Inferior parietal cortex (tissue), 1 donor: ENCODE results near the gene PDE8A.
A peak's percentile ranks its signal among the peaks of the same experiment; 100 is the strongest.

Experiments
- DNase-seq: peaks from one replicate; pipeline ENCODE4 v3.0.0-alpha.2; 2016; ENCODE audit errors: extremely low spot score

The PDE8A gene

GRCh38 chr15:85088300-85088699 lies 106.6 kb downstream of the PDE8A start:
- DNase-seq: no peak

GRCh38 chr15:85089929-85090597 lies 108.4 kb downstream of the PDE8A start:
- DNase-seq: no peak

DNA sequence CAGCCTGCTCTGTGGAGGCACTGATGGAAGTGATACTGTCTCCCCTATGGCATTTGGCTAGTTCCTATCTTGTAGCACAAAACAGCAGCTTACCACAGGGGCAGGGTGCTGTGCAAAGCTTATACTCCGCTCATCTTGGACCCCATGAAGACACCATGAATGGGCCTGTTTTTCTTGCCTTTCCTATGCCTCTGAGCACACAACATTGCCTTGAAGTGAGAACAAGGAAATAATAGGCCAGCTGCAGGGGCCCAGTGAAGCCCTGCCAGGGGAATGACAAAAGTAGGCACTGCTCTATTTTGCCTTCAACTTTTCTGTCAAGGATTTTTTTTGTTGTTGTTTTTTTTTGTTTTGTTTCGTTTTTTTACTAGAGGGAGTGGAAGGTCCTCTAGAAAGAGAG lies 110.3 kb downstream of the PDE8A start:
- peak; percentile 47 for DNase-seq

DNA sequence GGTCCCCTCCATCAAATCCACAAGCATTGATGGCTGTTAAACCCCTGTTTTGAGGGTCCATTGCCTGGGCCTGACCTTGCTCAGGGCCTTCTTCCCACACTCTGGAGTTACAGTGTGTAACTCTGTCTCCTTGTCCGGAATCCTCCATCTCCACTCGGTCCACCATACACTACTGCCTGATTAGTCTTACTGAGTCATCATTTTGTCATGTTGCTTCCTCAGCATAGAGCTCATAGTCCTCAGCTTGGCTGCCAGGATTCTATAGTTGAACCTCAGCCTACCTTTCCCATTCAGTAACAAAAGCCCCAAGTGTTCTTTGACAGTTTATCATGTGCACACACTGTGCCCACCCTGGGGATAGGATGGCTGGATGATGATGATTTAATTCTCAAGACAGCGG lies 113.0 kb downstream of the PDE8A start:
- DNase-seq: no peak

- no peak for DNase-seq
Measured at GRCh38 chr15:85095566-85095965, 113.9 kb downstream of the PDE8A start.

- DNase-seq: no peak
Measured at GRCh38 chr15:85097250-85097649, 115.6 kb downstream of the PDE8A start.

DNA sequence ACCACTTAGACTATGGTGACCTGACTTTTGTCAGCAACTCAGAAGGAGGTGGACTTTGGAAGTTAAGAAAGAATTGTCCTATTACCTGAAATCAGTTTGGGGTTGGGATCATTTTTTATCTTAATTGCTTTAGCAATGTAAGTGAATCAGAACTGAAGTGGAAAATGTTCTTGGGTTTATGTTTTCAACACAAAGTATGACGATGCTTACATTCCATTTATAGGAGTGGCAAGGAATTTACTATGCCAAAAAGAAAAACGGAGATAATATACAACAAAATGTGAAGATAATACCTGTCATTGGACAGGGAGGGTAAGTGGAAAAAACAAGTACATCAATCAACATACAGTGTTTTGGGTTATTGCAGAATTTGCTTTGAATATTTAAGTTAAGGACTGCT lies 116.1 kb downstream of the PDE8A start:
- no peak for DNase-seq

GRCh38 chr15:85099195-85099803 lies 117.6 kb downstream of the PDE8A start:
- DNase-seq: peak; percentile 53

- DNase-seq: no peak
Measured at GRCh38 chr15:85100186-85100937, 118.7 kb downstream of the PDE8A start.

DNA sequence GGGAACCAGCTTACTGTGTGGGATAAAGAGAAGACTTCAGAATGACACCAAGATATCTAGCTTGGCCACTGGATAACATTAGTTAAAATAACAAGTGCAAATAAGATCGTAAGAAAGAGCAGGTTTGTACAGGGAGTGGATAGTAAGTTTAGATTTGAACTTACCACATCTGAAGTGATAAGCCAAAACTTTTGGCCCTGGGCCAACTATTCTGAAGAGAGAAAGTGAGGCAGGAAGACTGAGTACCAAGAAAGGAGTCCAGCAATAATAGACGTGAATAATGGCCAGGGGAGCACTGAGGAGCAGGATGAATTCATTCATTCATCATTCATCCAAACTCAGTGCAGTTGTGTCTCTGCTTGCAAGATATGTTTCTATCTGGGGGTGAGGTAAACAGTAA lies 122.9 kb downstream of the PDE8A start:
- DNase-seq: no peak

GRCh38 chr15:85108136-85108535 lies 126.5 kb downstream of the PDE8A start:
- DNase-seq: no peak

GRCh38 chr15:85109333-85109732 lies 127.7 kb downstream of the PDE8A start:
- no peak for DNase-seq

DNA sequence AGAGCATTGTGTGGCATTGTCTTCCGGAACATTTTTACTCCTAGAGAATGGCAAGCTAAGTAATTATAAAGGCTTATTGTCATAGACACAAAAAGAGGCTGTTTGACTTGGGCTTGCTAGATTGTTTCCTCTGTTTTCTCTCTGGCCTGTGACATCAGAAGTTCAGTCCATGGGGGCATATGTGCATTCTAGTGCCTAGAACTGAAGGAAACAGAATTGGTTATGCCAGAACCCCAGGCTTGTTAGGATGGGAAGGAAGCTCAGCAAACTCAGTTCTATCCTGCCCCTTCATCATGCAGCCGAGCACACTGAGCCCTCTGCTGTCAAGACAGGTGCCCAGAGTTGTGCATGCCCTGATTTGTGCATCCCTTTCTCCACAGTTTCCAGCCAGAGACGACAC lies 131.3 kb downstream of the PDE8A start:
- peak; percentile 85 for DNase-seq

DNA sequence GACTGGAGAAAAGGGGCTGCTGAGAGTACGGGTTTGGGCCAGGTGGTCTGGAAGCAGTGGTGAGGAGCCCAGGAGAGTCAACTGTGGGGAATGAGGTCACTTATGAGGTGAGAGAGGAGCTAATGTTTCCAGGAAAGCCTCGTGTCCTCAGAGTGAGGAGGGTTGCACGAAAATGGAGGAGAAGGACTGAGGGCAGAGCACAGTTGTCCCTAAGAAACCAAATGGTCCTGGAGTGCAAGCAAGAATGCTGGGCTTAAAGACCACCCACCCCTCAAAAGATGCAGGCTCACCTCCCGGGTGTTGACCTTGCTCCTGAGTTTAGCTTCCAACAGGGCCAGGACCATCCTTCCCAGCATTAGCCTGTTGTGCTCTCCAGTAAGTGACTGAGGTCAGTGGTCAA lies 133.2 kb downstream of the PDE8A start:
- no peak for DNase-seq

DNA sequence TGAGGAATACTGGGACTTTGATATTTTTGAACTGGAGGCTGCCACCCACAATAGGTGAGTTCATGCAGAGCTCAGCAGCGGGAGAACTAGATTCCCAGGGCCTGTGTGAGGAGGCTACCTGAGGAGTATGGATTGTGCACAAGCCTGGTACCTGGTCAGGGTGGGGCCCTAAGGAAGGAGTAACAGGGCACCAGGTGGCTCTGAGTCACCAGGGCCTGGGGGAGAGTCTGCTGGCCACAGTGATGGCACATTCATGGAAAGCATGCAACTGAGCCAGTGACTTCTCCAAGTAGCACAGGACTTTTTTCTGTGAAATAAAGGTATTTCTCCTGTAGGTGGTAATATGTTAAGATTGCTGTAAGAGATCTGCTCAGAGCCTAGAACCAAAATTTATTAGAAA lies 134.4 kb downstream of the PDE8A start:
- no peak for DNase-seq

DNA sequence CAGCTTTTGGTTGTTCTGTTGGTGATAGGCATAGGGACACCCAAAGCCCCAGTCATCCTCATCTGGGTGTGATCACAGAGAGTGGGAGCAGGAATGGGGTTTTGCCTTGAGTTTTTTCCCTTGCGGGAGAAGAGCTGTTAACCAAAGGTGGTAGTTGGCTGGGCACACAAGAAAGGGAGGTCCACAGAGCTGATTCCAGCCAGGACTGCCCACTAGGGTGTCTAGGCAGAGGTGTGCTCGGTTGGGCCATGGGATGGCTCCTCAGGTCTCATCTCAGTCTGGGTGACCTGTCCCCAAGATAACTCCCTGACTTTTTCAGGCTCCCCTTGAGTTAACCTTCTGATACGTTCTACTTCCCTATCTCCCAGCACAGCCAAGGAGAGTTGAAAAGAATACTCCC lies 134.8 kb downstream of the PDE8A start:
- no peak for DNase-seq

DNA sequence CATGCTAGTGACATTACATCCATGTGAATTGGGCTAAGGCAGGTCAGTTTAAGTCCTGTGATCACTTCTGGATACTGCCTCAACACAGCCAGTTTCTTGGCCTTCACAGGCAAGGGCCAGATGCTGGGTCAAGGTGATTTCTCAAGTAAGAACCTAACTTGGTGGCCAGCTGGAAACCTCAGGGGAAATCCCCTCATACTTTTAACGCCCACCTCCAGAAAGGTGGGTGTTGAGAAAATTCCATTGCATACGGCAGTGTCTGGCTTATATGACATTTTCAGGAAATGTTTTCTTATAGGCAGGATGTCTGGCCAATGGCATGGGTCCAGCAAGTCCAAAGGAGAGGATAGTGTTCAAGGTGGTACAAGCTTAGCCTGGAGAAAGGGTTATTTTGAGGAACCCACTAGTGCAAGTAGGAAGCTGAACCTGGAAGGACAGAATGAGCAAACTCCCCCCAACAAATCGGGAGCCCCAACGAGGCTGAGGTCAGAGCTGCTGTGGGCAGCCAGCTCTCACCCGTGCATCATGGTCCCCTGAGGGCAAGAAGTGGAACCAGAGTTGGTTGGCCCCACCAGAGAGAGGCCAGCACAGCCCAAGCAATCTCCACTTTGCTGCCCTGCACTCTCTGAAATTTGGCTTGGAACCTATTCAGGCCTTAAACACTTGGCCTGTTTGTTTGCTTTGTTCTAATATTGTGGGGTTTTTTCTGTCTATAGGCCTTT lies 135.4 kb downstream of the PDE8A start:
- DNase-seq: no peak

DNA sequence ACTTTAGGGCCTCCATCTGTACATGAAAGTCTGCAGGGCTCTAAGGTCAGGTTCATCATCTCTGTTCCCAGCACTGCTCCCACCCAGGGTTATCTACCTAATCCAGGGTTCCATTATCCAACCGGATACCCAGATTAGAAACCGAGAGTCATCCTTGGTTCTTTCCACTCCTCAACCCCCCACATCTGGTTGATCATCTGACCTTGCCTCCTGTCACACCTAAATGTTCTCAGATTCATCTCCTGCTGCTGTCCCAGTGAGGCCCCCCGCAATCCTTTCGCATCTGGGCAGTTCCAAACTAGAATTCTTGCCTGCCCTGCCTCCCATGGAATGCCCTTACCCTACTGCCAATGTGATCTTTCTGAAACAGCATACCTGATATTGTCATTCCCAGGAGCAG lies 136.5 kb downstream of the PDE8A start:
- no peak for DNase-seq

DNA sequence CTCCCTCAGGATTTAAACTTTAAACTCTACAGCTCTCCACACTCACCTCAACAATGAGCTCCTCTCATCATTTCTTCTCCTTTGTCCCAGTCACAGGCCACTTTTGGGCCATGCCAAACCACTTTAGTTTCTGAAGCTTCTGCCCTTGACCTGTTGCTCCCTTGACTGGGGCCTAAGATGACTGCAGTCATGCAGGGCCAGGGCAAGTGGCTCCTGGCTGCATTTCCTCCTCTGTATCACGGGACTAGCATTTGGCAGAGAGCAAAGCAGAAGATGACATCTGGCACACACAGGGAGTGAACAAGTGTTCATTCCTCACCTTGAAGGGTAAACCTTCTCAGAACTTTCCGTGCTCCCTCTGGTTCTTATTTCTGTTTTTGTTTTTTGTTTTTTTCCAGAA lies 136.9 kb downstream of the PDE8A start:
- no peak for DNase-seq

DNA sequence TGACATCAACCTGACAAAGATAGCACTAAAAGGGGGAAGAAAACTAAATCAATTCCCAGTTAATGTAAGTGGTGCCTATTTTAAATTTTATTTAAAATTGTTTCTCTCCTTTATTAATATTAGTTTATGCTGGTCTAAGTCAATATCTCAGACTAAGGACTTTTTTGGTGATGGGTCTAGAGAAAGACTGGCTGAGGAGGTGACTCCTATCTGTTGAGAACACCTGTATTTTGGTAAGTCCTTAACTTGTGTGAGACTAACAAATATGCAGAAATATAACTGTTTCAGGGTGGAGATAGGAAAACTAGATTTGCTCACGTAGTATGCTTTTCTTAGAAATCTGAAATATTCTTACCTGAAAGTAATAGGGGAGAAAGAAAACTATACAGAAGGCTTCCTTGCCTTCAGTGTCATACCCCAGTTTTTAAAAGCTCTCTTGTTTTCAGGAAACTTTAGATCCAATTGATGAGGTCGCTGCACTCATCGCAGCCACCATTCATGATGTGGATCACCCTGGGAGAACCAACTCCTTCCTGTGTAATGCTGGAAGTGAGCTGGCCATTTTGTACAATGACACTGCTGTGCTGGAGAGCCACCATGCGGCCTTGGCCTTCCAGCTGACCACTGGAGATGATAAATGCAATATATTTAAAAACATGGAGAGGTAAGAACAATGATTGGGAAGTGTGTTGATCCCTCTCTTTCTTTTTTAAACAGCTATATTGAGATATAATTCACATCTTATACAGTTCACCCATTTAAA lies 138.9 kb downstream of the PDE8A start:
- peak; percentile 54 for DNase-seq

- DNase-seq: no peak
Measured at GRCh38 chr15:85124173-85124572, 142.5 kb downstream of the PDE8A start.
